Measurements from ENCODE around the gene ARHGEF25.

DNA sequence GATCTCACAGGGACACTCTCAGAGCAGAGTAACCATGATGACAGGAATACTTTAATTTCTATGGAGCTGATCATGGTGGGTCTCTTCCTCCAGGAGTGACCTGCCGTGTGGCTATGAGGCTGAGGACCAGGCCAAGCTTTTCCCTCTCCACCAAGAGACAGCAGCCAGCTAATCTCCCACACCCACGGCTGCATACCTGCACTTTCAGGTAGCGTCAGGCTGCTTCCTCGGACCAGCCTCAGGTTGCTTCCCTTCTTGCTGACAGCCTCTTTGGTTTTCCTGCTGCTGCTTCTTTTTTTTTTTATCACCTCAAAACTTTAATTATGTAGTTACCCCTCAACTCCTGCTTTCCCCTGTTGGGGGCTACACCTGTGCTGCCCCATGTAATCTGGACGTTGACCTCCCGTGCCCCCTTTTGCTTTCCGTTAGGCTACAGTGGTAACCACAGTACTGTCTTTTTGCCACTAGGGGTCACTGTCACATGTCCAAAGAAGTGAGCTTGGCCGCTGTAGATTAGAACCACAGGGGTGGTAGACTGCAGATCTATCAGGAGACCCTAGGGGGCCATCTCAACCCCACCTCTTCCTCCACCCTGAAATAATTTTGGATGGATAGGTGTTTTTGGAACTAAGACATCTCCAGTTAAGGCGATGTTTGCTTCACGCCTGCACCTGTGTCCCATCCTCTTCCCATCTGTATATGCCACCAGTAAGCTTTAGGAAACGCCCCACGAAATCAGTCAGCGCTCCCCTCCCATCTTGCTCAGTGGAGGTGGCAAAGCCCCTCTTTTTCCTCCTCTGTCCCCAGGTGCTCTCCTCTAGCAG is 28.0 kb upstream of the ARHGEF25 start:
- TF ChIP-seq CTCF (IDR thresholded peaks at IDR 0.05) (peak; percentile 94 to 98 (median 96)), POLR2A (IDR thresholded peaks at IDR 0.05) (no peak), EP300 (IDR thresholded peaks at IDR 0.05) (no peak)
